ENCODE measurements around the gene SLC46A1. TPM values are rescaled to one million over a fixed set of nuclear protein-coding genes. Genes with fewer than 3 reads are reported as not detected.

SLC46A1 gene
- total and polyA plus RNA-seq, 10 of the 15 experiments (the other 5 are each of a cell fraction or from before 2014, with no cell fraction given) = 1.7 to 6.9 (median 4.0) TPM

GRCh38 chr17:28388106-28388505 is 17.9 kb downstream of the SLC46A1 start (continued):
- TF ChIP-seq ZBTB4 (CRISPR knock-in tag; IDR thresholded peaks at IDR 0.05) (no peak), FOS (IDR thresholded peaks at IDR 0.05; ENCODE audit: borderline replicate concordance, extremely low read depth, insufficient read length) (no peak), DPF2 (IDR thresholded peaks at IDR 0.05) (no peak), STAT3 (IDR thresholded peaks at IDR 0.05; ENCODE audit: low read depth, low read length) (no peak), BMI1 (IDR thresholded peaks at IDR 0.05; ENCODE audit: borderline replicate concordance) (no peak), NR2F1 (conservative IDR thresholded peaks at IDR 0.05) (no peak), FOXM1 (IDR thresholded peaks at IDR 0.05; ENCODE audit: low read depth, low read length) (no peak)

GRCh38 chr17:28386391-28386790 is 19.6 kb downstream of the SLC46A1 start:
- in situ Hi-C loops (cut with MboI) = no loop called here
- H3K4me3 ChIP-seq = no peak overlapping the region
- RAD21 ChIA-PET (ENCODE audit: unreplicated experiment) = no interaction called here
- no peak for ATAC-seq
- H3K27ac ChIP-seq (ENCODE audit: control insufficient read depth, insufficient read depth) = no peak overlapping the region
- no peak for FAIRE-seq
- CTCF ChIA-PET = interaction anchor here (1.1 to 3.6 kb wide), 2 partner anchors 30 to 493 kb away, joined by 3 to 14 read pairs; partner anchors contain the start of gene LYRM9
- H4K20me1 ChIP-seq (ENCODE audit: control insufficient read depth, insufficient read depth) = no peaks in the 10 kb centered on the region
- H3K79me2 ChIP-seq (ENCODE audit: control insufficient read depth, insufficient read depth, low read length) = peaks cover 2% of the 10 kb centered on the region; the same call in 1 of the 2 replicates
- no peak overlapping the region for H2AFZ ChIP-seq (ENCODE audit: control insufficient read depth, low read depth, low read length)
- POLR2A ChIA-PET = no interaction called here
- no peak for DNase-seq (ENCODE audit: low read depth, low spot score)
- peaks cover 0 to 9% of the 10 kb centered on the region in 2 experiments; a peak in 2 of 4 replicates for H3K36me3 ChIP-seq (ENCODE audit: control insufficient read depth in 2 of 2, insufficient read depth in 2 of 2, low read length in 1 of 2)
- intact Hi-C loops (cut with micrococcal nuclease; ENCODE audit: unreplicated experiment) = no loop called here
- no peak overlapping the region for H3K4me2 ChIP-seq (ENCODE audit: control insufficient read depth, insufficient read depth)
- H3K27me3 ChIP-seq (replicated peaks in 1 of 2; ENCODE audit: control insufficient read depth in 2 of 2, insufficient read depth in 2 of 2, low read length in 1 of 2) = no peaks in the 10 kb centered on the region; a peak in 2 of 4 replicates
- BruUV-seq (replicated peaks) = no TSS peak
- no peak overlapping the region for H3K9ac ChIP-seq (ENCODE audit: control insufficient read depth, insufficient read depth, low read length)
- no peaks in the 10 kb centered on the region for H3K4me1 ChIP-seq (ENCODE audit: control insufficient read depth, insufficient read depth, low read length)
- SMC1A ChIA-PET (ENCODE audit: uncharacterized antibody, unreplicated experiment) = no interaction called here
- H3K9me3 ChIP-seq (replicated peaks; ENCODE audit: control insufficient read depth, insufficient read depth, low read length) = no peaks in the 10 kb centered on the region
- TF ChIP-seq RELB (IDR thresholded peaks at IDR 0.05; ENCODE audit: low read depth) (no peak), NFXL1 (IDR thresholded peaks at IDR 0.05; ENCODE audit: borderline replicate concordance) (no peak), ATF2 (IDR thresholded peaks at IDR 0.05; ENCODE audit: low read length) (no peak), USF2 (IDR thresholded peaks at IDR 0.05; ENCODE audit: borderline replicate concordance, low read depth, low read length) (no peak), FOS (IDR thresholded peaks at IDR 0.05; ENCODE audit: borderline replicate concordance, extremely low read depth, insufficient read length) (no peak), MEF2B (IDR thresholded peaks at IDR 0.05; ENCODE audit: partially characterized antibody, poor library complexity, severe bottlenecking) (no peak), EP300 (IDR thresholded peaks at IDR 0.05; ENCODE audit: borderline replicate concordance in 1 of 2, control insufficient read depth in 1 of 2, low read depth in 2 of 2, low read length in 2 of 2) (no peak), RBBP5 (conservative IDR thresholded peaks at IDR 0.05) (no peak), ZNF217 (IDR thresholded peaks at IDR 0.05) (no peak), RB1 (IDR thresholded peaks at IDR 0.05; ENCODE audit: borderline replicate concordance) (no peak), SMAD5 (IDR thresholded peaks at IDR 0.05; ENCODE audit: low read depth) (no peak), BCL11A (IDR thresholded peaks at IDR 0.05; ENCODE audit: low read depth, low read length) (no peak)
